Cardiac fibroblast (primary cell): Measurements from ENCODE around the gene SMS.

ENCODE experiments used
- DNase-seq, 2 donors: peaks; one replicate each; pipeline versions ENCODE4 v3.0.0 to v3.0.0-alpha.2; 2010; ENCODE audit warnings: low read depth in 2 of 2
- H3K4me3 ChIP-seq, 2 donors: replicated peaks in 1 of 2; 1 replicate in 1 of 2; 2 replicates in 1 of 2; pipeline ENCODE4 v1.5.1; 2011; ENCODE audit warnings: low read depth in 2 of 2, low read length in 2 of 2, mild to moderate bottlenecking in 2 of 2, moderate library complexity in 1 of 2
- CTCF ChIP-seq: IDR thresholded peaks from one replicate; pipeline ENCODE4 v1.5.1; 2011; ENCODE audit warnings: low read depth, mild to moderate bottlenecking, low read length, inconsistent platforms

Gene SMS

GRCh38 chrX:21934414-21934813, 6.1 kb upstream of the SMS start:
- no peak overlapping the region for H3K4me3 ChIP-seq
- DNase-seq: no peak
- no peak for TF ChIP-seq CTCF

GRCh38 chrX:21939906-21940305, 603 bp upstream of the SMS start:
- no peak for TF ChIP-seq CTCF

GRCh38 chrX:21943460-21944135, 3.1 kb downstream of the SMS start:
- DNase-seq: peak; percentile 62 to 85

More at GRCh38 chrX:21939906-21940305, 603 bp upstream of the SMS start:
- H3K4me3 ChIP-seq: peak overlapping the region in 1 of 2 donors; percentile 25
- DNase-seq: no peak

GRCh38 chrX:21944136-21944615, 3.7 kb downstream of the SMS start:
- H3K4me3 ChIP-seq: no peak overlapping the region
- peak in 1 of 2 donors; percentile 43 for DNase-seq
- no peak for TF ChIP-seq CTCF

More at GRCh38 chrX:21943460-21944135, 3.1 kb downstream of the SMS start:
- H3K4me3 ChIP-seq: no peak overlapping the region
- no peak for TF ChIP-seq CTCF

GRCh38 chrX:21946925-21947641, 6.6 kb downstream of the SMS start:
- TF ChIP-seq CTCF: no peak

GRCh38 chrX:21947671-21948070, 7.2 kb downstream of the SMS start:
- TF ChIP-seq CTCF: no peak
- H3K4me3 ChIP-seq: no peak overlapping the region
- no peak for DNase-seq

More at GRCh38 chrX:21946925-21947641, 6.6 kb downstream of the SMS start:
- peak; percentile 42 to 53 for DNase-seq
- H3K4me3 ChIP-seq: no peak overlapping the region
